IMR-90 (cell line): ENCODE measurements around the gene RPL10. TPM values are rescaled to one million over a fixed set of nuclear protein-coding genes. Genes with fewer than 3 reads are reported as not detected.

Source experiments
- ATAC-seq: fragments of 200-7000 bp; cut with Tn5 transposase; 2 replicates; pipeline ENCODE4 v1.9.1; 2020; ENCODE audit warnings: low read depth, mild to moderate bottlenecking, moderate library complexity
- BruUV-seq: library from RNA; stranded (reverse); fragments of 400-500 nt; replicated peaks from 2 replicates; lab custom pipeline; 2021; lab: Mats Ljungman, UMichigan
- CTCF ChIA-PET: fragments of 300-600 bp; formaldehyde crosslinking; extraction: SDS; loops from one replicate; lab custom pipeline; 2021; ENCODE audit warnings: antibody characterized with exemption; lab: Yijun Ruan, JAX
- POLR2A ChIA-PET: fragments of 300-600 bp; sonication (Branson Sonifier 250); formaldehyde crosslinking; loops from one replicate; lab custom pipeline; 2022; ENCODE audit warnings: antibody characterized with exemption; ENCODE audit not compliant: unreplicated experiment; lab: Charles Lee
- DNase-seq: peaks from one replicate; pipeline ENCODE4 v3.0.0; 2013
- H2AFZ ChIP-seq: replicated peaks from 2 replicates; pipeline ENCODE3; 2013; ENCODE audit warnings: low read length, mild to moderate bottlenecking; ENCODE audit not compliant: poor library complexity
- H2AK5ac ChIP-seq: 2 replicates; pipeline ENCODE4 v1.6.1; 2013; ENCODE audit warnings: low read depth, low read length, inconsistent platforms
- H2AK9ac ChIP-seq: replicated peaks from 2 replicates; pipeline ENCODE3; 2013; ENCODE audit warnings: mild to moderate bottlenecking, low read depth, low read length, moderate library complexity; ENCODE audit not compliant: poor library complexity
- H2BK120ac ChIP-seq: 2 replicates; pipeline ENCODE4 v1.6.1; 2013; ENCODE audit warnings: low read depth, low read length, inconsistent platforms
- H2BK15ac ChIP-seq: 3 replicates; pipeline ENCODE4 v1.6.1; 2013; ENCODE audit warnings: low read depth, low read length, inconsistent platforms
- H2BK20ac ChIP-seq: 2 replicates; pipeline ENCODE4 v1.6.1; 2013; ENCODE audit warnings: low read depth, mild to moderate bottlenecking, inconsistent platforms, low read length, moderate library complexity
- H2BK5ac ChIP-seq: 2 replicates; pipeline ENCODE4 v1.6.1; 2013; ENCODE audit warnings: mild to moderate bottlenecking, low read depth, low read length, inconsistent platforms; ENCODE audit not compliant: poor library complexity, severe bottlenecking
- H3K14ac ChIP-seq: replicated peaks from 2 replicates; pipeline ENCODE4 v1.6.1; 2013; ENCODE audit warnings: low read depth, low read length, inconsistent platforms
- H3K18ac ChIP-seq: 2 replicates; pipeline ENCODE4 v1.6.1; 2013; ENCODE audit warnings: low read depth, low read length, control low read depth
- H3K23ac ChIP-seq: 2 replicates; pipeline ENCODE4 v1.6.1; 2013; ENCODE audit warnings: low read depth, low read length, inconsistent platforms
- H3K27ac ChIP-seq: 2 replicates; pipeline ENCODE4 v1.5.1; 2013; ENCODE audit warnings: mild to moderate bottlenecking, control low read depth, low read length; ENCODE audit not compliant: insufficient read depth
- H3K27me3 ChIP-seq: 2 replicates; pipeline ENCODE4 v1.6.1; 2013; ENCODE audit warnings: low read length; ENCODE audit not compliant: control insufficient read depth, insufficient read depth
- H3K36me3 ChIP-seq: 2 replicates; pipeline ENCODE4 v1.6.1; 2013; ENCODE audit warnings: low read length, mixed read lengths; ENCODE audit not compliant: control insufficient read depth, insufficient read depth
- H3K4ac ChIP-seq: 2 replicates; pipeline ENCODE4 v1.6.1; 2013; ENCODE audit warnings: low read depth, low read length, inconsistent platforms
- H3K4me1 ChIP-seq: 2 replicates; pipeline ENCODE4 v1.6.1; 2013; ENCODE audit warnings: low read length, mixed read lengths; ENCODE audit not compliant: control insufficient read depth, insufficient read depth
- H3K4me2 ChIP-seq: 2 replicates; pipeline ENCODE4 v1.6.1; 2013; ENCODE audit warnings: low read depth, mild to moderate bottlenecking, control low read depth, low read length, moderate library complexity
- H3K4me3 ChIP-seq: 2 replicates; pipeline ENCODE4 v1.5.1; 2013; ENCODE audit warnings: low read depth, mild to moderate bottlenecking, control low read depth, low read length, moderate library complexity; ENCODE audit not compliant: insufficient read depth
- H3K56ac ChIP-seq: 2 replicates; pipeline ENCODE4 v1.6.1; 2013; ENCODE audit warnings: low read length, inconsistent platforms; ENCODE audit not compliant: insufficient read depth; ENCODE audit errors: extremely low read depth
- H3K79me1 ChIP-seq, 2 experiments: 2 replicates each; pipeline ENCODE4 v1.6.1; 2013; ENCODE audit warnings: low read length in 2 of 2, inconsistent platforms in 1 of 2, low read depth in 1 of 2
- H3K9ac ChIP-seq: 2 replicates; pipeline ENCODE4 v1.6.1; 2013; ENCODE audit warnings: low read depth, low read length, control low read depth
- H3K9me1 ChIP-seq: 2 replicates; pipeline ENCODE4 v1.6.1; 2013; ENCODE audit warnings: low read length, inconsistent platforms; ENCODE audit not compliant: insufficient read depth
- H3K9me3 ChIP-seq: 2 replicates; pipeline ENCODE4 v1.6.1; 2013; ENCODE audit warnings: low read length; ENCODE audit not compliant: control insufficient read depth, insufficient read depth
- H4K20me1 ChIP-seq: 2 replicates; pipeline ENCODE4 v1.6.1; 2013; ENCODE audit warnings: low read length, inconsistent platforms; ENCODE audit not compliant: insufficient read depth
- H4K5ac ChIP-seq: 2 replicates; pipeline ENCODE4 v1.6.1; 2013; ENCODE audit warnings: mild to moderate bottlenecking, low read depth, low read length, control low read depth
- H4K8ac ChIP-seq, 2 experiments: 2 replicates each; pipeline ENCODE4 v1.6.1; 2013; ENCODE audit warnings: low read depth in 2 of 2, low read length in 2 of 2, control low read depth in 1 of 2, inconsistent platforms in 1 of 2
- H4K91ac ChIP-seq: 2 replicates; pipeline ENCODE4 v1.6.1; 2013; ENCODE audit warnings: low read depth, low read length, inconsistent platforms; ENCODE audit not compliant: insufficient read depth
- BHLHE40 ChIP-seq: fragments of 150-350 bp; IDR thresholded peaks from 2 replicates; pipeline ENCODE4 v1.6.1; 2016; ENCODE audit warnings: mild to moderate bottlenecking, low read depth, low read length
- CHD1 ChIP-seq: IDR thresholded peaks from 2 replicates; pipeline ENCODE4 v1.6.1; 2012; ENCODE audit warnings: low read depth, low read length, improper control_type of control experiment
- CTCF ChIP-seq: conservative IDR thresholded peaks from 2 replicates; pipeline ENCODE4 v1.5.1; 2012; ENCODE audit warnings: mild to moderate bottlenecking, low read depth, low read length, improper control_type of control experiment
- FOS ChIP-seq: fragments of 150-350 bp; IDR thresholded peaks from 2 replicates; pipeline ENCODE4 v1.6.1; 2016; ENCODE audit warnings: low read depth, low read length
- MAFK ChIP-seq: IDR thresholded peaks from 2 replicates; pipeline ENCODE4 v1.6.1; 2012; ENCODE audit warnings: low read depth, low read length, improper control_type of control experiment
- MAZ ChIP-seq: IDR thresholded peaks from 2 replicates; pipeline ENCODE4 v1.6.1; 2012; ENCODE audit warnings: low read depth, mild to moderate bottlenecking, low read length, improper control_type of control experiment, moderate library complexity, borderline replicate concordance
- MXI1 ChIP-seq: IDR thresholded peaks from 2 replicates; pipeline ENCODE4 v1.6.1; 2012; ENCODE audit warnings: low read depth, mild to moderate bottlenecking, low read length, moderate library complexity, borderline replicate concordance
- NFE2L2 ChIP-seq: fragments of 150-350 bp; IDR thresholded peaks from 2 replicates; pipeline ENCODE4 v1.6.1; 2016; ENCODE audit warnings: low read depth, mild to moderate bottlenecking, low read length
- POLR2A ChIP-seq: IDR thresholded peaks from 2 replicates; pipeline ENCODE4 v1.6.1; 2012; ENCODE audit warnings: mild to moderate bottlenecking, low read depth, low read length
- RAD21 ChIP-seq: IDR thresholded peaks from 2 replicates; pipeline ENCODE4 v1.6.1; 2012; ENCODE audit warnings: low read length, improper control_type of control experiment
- RCOR1 ChIP-seq: IDR thresholded peaks from 2 replicates; pipeline ENCODE4 v1.6.1; 2012; ENCODE audit warnings: mild to moderate bottlenecking, low read length, improper control_type of control experiment; ENCODE audit not compliant: insufficient replicate concordance
- RFX5 ChIP-seq: IDR thresholded peaks from 2 replicates; pipeline ENCODE4 v1.8.0; 2012; ENCODE audit warnings: low read depth, mild to moderate bottlenecking, low read length, moderate library complexity
- USF2 ChIP-seq: fragments of 150-350 bp; IDR thresholded peaks from 2 replicates; pipeline ENCODE4 v1.6.1; 2017; ENCODE audit warnings: mild to moderate bottlenecking, antibody characterized with exemption, low read length, low read depth
- WGBS, 2 experiments: methylation state at CpG; one replicate each; pipeline versions ENCODE4 v1.1.5 to v1.1.7; 2013; ENCODE audit warnings: missing lambda C conversion rate in 2 of 2; ENCODE audit not compliant: insufficient read length in 1 of 2; ENCODE audit errors: extremely low coverage in 2 of 2; 5-methylcytosine and 5-hydroxymethylcytosine counted together
- dilution Hi-C: fragments of 300-500 bp; cut with HindIII; formaldehyde crosslinking; loops from one replicate; pipeline ENCODE4 v1.14.3; 2018; ENCODE audit warnings: low sequenced_read_pairs; ENCODE audit not compliant: unreplicated experiment
- in situ Hi-C: fragments of 300-500 bp; cut with MboI; formaldehyde crosslinking; loops from 3 replicates; pipeline ENCODE4 v1.14.3; 2019; ENCODE audit warnings: low sequenced_read_pairs, inconsistent platforms, mixed read lengths
- intact Hi-C: fragments of 100-400 bp; cut with micrococcal nuclease; formaldehyde crosslinking; loops from 2 replicates; pipeline ENCODE4 v1.10.0; 2022
- polyA plus RNA-seq, 3 experiments: library from polyadenylated mRNA; depleted of rRNA; stranded (reverse); fragments of >200 nt; gene quantifications; 2 replicates each; pipeline ENCODE4 v1.2.3, GENCODE V29; 2012; ENCODE audit warnings: low replicate concordance in 1 of 3
- total RNA-seq: library from RNA; depleted of rRNA; stranded (reverse); fragments of >200 nt; gene quantifications from 2 replicates; pipeline ENCODE4 v1.2.3, GENCODE V29; 2012

Gene RPL10
- total and polyA plus RNA-seq, 2 of the 4 experiments (the other 2 are of a cell fraction) = 1,582 to 7,467 TPM

- Histone ChIP-seq H3K56ac (no peak overlapping the region), H3K9me1 (no peaks in the 10 kb centered on the region), H3K4me2 (no peak overlapping the region), H3K36me3 (peaks cover 40% of the 10 kb centered on the region), H3K4ac (no peak overlapping the region), H2BK20ac (no peak overlapping the region), H3K14ac (no peak overlapping the region), H2AFZ (no peak overlapping the region), H4K91ac (no peak overlapping the region), H3K9me3 (no peaks in the 10 kb centered on the region; the same call in 1 of the 2 replicates), H3K79me1 (peaks cover 0 to 25% of the 10 kb centered on the region in 2 experiments; a peak in 2 of 4 replicates), H3K23ac (no peak overlapping the region), H3K9ac (no peak overlapping the region), H4K5ac (no peak overlapping the region), H3K18ac (no peak overlapping the region), H3K4me3 (no peak overlapping the region), H2AK5ac (no peak overlapping the region), H2BK120ac (no peak overlapping the region), H3K4me1 (peaks cover 11% of the 10 kb centered on the region), H2AK9ac (no peak overlapping the region), H4K8ac (no peak overlapping the region), H3K27ac (no peak overlapping the region), H2BK5ac (no peak overlapping the region), H4K20me1 (peaks cover 14% of the 10 kb centered on the region), H3K27me3 (no peaks in the 10 kb centered on the region), H2BK15ac (no peak overlapping the region)
- ATAC-seq (no peak), DNase-seq (no peak)
- TF ChIP-seq FOS (no peak), POLR2A (no peak), MXI1 (no peak), CTCF (no peak), RAD21 (no peak), NFE2L2 (no peak), MAZ (no peak), RCOR1 (no peak), CHD1 (no peak), RFX5 (no peak), BHLHE40 (no peak), MAFK (no peak), USF2 (no peak)
- 91% methylated on average over 14 of the region's 21 CpGs; no CpG with 5 or more reads in 1 of the 2 experiments for WGBS, 2 experiments
- in situ Hi-C loops = no loop called here
- CTCF ChIA-PET = no interaction called here
- dilution Hi-C loops = no loop called here
- intact Hi-C loops = no loop called here
- TSS peak; percentile 91 for BruUV-seq
- POLR2A ChIA-PET = no interaction called here
These were observed 44.0 kb downstream of the RPL10 start for GRCh38 chrX:154441984-154442707.
